ENCODE data around the gene CDX1. TPM values are rescaled to one million over a fixed set of nuclear protein-coding genes. Genes with fewer than 3 reads are reported as not detected.

The CDX1 gene
- total and polyA plus RNA-seq, 3 donors from 2014 or later: 3.4 to 5.2 (median 3.4) TPM

GRCh38 chr5:150159031-150159430, 7.5 kb upstream of the CDX1 start:
- no peak for DNase-seq
- peaks cover 40% of the 10 kb centered on the region for H3K4me1 ChIP-seq

DNA sequence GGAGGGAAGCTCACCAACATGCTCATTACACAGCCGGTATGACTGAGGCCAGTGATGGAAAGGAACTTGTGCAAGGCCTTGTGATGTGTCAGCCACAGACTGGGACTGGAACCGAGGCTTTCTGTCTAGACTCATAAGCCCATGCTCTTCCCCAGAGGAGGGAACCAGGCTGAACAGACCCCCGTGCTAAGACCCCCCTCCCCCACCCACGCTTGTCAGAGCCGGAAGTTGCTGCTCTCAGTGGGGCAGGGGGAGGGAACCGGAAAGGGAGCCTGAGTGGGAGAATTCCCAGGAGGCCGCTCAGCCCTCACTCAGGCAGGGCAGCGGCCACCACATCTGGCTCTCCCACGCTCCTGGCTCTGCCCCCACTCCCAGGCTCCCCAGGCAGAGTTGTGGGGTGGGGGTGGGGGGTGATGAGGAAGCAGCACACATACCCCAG, 6.8 kb upstream of the CDX1 start:
- Histone ChIP-seq H3K4me1 (peaks cover 47% of the 10 kb centered on the region), H3K27me3 (no peaks in the 10 kb centered on the region), H3K4me3 (no peak overlapping the region), H3K27ac (peak overlapping the region in 1 of 2 donors; percentile 81), H3K9me3 (no peaks in the 10 kb centered on the region), H3K36me3 (ENCODE audit: low read depth, missing control alignments) (no peaks in the 10 kb centered on the region)
- intact Hi-C loops (cut with DNase I; ENCODE audit: low total_unique reads): loop anchor here (2.0 kb wide), 1 partner anchor 53 kb away; no protein-coding TSS in a partner anchor
- no peak for TF ChIP-seq CTCF (IDR thresholded peaks at IDR 0.05)
- no peak for TF ChIP-seq POLR2A (IDR thresholded peaks at IDR 0.05)
- no peak for DNase-seq
- WGBS, 2 donors: 31 to 52% methylated on average over 2 to 8 of the region's 9 CpGs

More at GRCh38 chr5:150159031-150159430, 7.5 kb upstream of the CDX1 start:
- Histone ChIP-seq H3K27ac (peak overlapping the region in 1 of 2 donors; percentile 81), H3K36me3 (ENCODE audit: low read depth, missing control alignments) (no peaks in the 10 kb centered on the region), H3K27me3 (no peaks in the 10 kb centered on the region), H3K4me3 (no peak overlapping the region), H3K9me3 (no peaks in the 10 kb centered on the region)
- no peak for TF ChIP-seq POLR2A (IDR thresholded peaks at IDR 0.05)
- no peak for TF ChIP-seq CTCF (IDR thresholded peaks at IDR 0.05)
- intact Hi-C loops (cut with DNase I; ENCODE audit: low total_unique reads): no loop called here
- 77 to 88% methylated on average over 4 to 6 of the region's 6 CpGs for WGBS, 2 donors

DNA sequence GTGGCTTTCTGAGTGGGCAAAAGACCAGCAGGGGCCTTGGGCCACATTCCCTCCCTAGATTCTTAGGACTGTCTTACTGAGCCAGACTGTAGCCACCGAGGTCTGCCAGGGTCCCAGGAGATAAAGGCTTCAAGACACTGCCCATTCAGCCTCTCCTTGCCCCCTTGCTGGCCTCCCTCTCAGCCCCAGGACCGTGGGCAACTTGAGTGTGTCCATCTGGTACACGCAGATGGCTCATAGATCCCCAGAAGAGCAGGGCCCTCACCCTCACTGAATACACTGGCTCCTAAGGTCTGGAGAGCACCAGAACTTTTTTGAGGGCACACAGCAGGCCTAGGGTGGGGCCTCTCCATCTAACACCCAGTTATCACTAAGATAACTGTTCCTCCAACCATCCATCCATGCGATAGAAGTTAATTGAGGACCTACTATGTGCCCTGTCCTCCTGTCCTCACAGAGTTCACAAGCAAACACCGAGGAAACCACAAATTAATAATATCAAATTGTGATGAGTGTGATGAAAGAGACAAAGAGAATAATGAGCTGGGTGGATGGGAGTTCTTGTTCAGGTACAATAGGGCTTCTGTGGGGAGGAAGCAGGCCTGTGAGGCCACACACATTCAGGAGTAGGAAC, 6.0 kb upstream of the CDX1 start:
- intact Hi-C loops (cut with DNase I; ENCODE audit: low total_unique reads): loop anchor here (2.0 kb wide), 1 partner anchor 52 kb away; no protein-coding TSS in a partner anchor
- Histone ChIP-seq H3K4me3 (no peak overlapping the region), H3K27me3 (no peaks in the 10 kb centered on the region), H3K27ac (peak overlapping the region; percentile 64 to 81), H3K9me3 (no peaks in the 10 kb centered on the region), H3K36me3 (ENCODE audit: low read depth, missing control alignments) (no peaks in the 10 kb centered on the region), H3K4me1 (peaks cover 49% of the 10 kb centered on the region)
- DNase-seq: no peak
- TF ChIP-seq CTCF (IDR thresholded peaks at IDR 0.05): no peak
- TF ChIP-seq POLR2A (IDR thresholded peaks at IDR 0.05): no peak
- WGBS, 2 donors: 53 to 61% methylated on average over 3 to 5 of the region's 5 CpGs

DNA sequence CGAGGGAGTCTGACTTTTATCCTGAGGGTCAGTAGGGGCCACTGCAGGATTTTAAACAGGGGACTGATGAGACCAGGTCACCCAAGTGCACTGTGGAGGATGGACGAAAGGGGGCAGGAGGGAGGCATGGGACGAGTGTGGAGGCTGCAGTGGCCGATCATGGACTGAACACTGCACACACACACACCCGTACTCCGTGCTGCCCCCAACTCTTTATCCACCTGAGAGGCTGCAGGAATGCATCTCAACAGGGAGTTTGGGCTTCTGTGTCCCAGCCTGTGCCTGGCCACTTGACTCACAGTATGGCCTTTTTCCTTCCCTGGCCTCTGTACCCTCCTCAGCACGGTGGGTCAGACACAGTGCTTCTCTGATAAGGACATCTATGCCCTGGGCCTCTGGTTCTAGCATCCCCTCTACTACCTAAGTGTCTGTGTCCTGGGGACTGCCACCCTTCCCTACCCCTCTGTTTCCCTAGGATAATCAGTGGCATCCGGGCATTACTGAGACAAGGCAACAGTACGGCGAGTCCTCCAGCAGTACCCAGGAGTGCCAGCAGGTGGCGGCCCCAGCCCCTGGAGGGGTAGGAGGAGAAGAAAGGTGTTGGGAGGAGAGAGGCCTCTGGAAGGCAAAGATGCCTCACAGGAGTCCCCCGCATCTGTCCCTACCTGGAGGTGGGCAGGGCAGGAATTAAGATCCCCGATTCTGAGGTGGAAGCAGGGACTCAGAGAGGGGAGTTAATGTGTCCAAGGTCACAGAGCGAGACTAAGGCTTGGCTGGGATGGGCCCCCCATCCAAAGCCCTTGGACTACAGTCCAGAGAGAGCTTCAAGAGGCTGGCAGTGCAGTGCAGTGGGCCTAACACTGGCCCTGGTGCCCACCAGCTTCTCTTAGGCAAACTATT, 5.1 kb upstream of the CDX1 start:
- 47 to 49% methylated on average over 14 of the region's 14 CpGs for WGBS, 2 donors
- TF ChIP-seq POLR2A (IDR thresholded peaks at IDR 0.05) (no peak), CTCF (IDR thresholded peaks at IDR 0.05) (peak; percentile 89 to 93 (median 90))
- Histone ChIP-seq H3K27me3 (no peaks in the 10 kb centered on the region), H3K9me3 (no peaks in the 10 kb centered on the region), H3K4me3 (no peak overlapping the region), H3K4me1 (peaks cover 43% of the 10 kb centered on the region), H3K36me3 (ENCODE audit: low read depth, missing control alignments) (no peaks in the 10 kb centered on the region), H3K27ac (peak overlapping the region in 1 of 2 donors; percentile 81)
- intact Hi-C loops (cut with DNase I; ENCODE audit: low total_unique reads): loop anchor here (2.0 kb wide), 1 partner anchor 51 kb away; no protein-coding TSS in a partner anchor
- DNase-seq: peak; percentile 82
